GM19395 (cell line): ENCODE results near the gene ALDH3B1.
"Not testable (repeated sequence)": the region's sequence is repeated elsewhere in the genome, so short reads cannot be mapped to it uniquely, and the experiment has no call there.

Experiments
- ATAC-seq: cut with Tn5 transposase; IDR thresholded peaks from one replicate; pipeline ENCODE4 v1.9.1; 2021; ENCODE audit warnings: mild to moderate bottlenecking, moderate library complexity; ENCODE audit not compliant: unreplicated experiment

ALDH3B1 gene

GRCh38 chr11:68010090-68011041, at the start of gene ALDH3B1:
Gene ALDH3B1, plus strand, starts transcription at chr11:68010327. Its CDS starts 4,971 bp downstream, at chr11:68015298.
- no peak for ATAC-seq

- ATAC-seq, result not testable (repeated sequence)
These were observed 46.9 kb upstream of the ALDH3B1 start for GRCh38 chr11:67963217-67963616.

GRCh38 chr11:67963879-67964278, 46.2 kb upstream of the ALDH3B1 start:
- ATAC-seq, result not testable (repeated sequence)

DNA sequence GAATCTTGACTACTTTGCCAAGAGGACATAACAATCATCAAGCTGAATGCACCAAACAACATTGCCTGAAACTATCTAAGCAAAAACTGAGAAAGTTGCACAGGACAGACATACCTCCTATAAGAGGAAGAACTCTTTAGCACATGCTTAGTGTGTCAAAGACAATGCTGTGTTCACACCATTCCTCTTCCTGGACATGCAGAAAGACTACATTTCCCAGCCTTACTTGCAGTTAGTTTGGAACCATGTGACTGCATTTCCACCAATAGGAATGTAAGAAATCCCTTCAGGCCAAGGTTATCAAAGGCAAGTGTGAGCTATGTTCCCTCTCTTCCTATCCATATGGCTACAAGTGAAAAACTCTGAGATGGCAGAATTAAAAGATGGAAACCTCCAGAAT, 45.4 kb upstream of the ALDH3B1 start:
- ATAC-seq, result not testable (repeated sequence)

DNA sequence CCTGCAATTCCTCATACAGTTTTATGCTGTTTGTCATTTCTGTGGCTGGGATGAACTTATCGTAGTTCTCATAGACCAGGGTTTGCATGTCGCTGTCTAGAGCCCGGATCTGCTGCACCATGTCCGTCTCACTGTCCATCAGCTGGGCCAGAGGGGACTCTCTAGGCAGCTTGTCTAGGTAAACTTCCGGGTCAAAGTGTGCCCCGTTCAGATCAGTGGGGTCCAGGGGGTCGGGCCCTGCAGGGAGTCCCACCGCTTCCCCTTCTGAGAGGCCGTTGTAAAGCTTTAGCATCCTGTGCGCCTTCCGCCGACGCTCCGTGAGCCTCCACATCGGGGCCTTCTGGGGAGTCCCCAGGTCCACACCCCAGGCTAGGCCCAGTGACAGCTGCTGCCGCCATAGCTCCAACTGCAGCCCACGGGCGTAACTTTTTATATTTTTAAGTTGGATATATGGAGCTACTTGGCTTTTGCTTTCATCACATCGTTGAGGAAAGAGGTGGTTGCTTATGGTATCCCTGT, 44.2 kb upstream of the ALDH3B1 start:
- ATAC-seq, result not testable (repeated sequence)

GRCh38 chr11:67974746-67975145, 35.4 kb upstream of the ALDH3B1 start:
- not testable (repeated sequence) for ATAC-seq

- not testable (repeated sequence) for ATAC-seq
These were observed 31.2 kb upstream of the ALDH3B1 start for GRCh38 chr11:67978766-67979418.

- not testable (repeated sequence) for ATAC-seq
These were observed 28.9 kb upstream of the ALDH3B1 start for GRCh38 chr11:67981226-67981625.

DNA sequence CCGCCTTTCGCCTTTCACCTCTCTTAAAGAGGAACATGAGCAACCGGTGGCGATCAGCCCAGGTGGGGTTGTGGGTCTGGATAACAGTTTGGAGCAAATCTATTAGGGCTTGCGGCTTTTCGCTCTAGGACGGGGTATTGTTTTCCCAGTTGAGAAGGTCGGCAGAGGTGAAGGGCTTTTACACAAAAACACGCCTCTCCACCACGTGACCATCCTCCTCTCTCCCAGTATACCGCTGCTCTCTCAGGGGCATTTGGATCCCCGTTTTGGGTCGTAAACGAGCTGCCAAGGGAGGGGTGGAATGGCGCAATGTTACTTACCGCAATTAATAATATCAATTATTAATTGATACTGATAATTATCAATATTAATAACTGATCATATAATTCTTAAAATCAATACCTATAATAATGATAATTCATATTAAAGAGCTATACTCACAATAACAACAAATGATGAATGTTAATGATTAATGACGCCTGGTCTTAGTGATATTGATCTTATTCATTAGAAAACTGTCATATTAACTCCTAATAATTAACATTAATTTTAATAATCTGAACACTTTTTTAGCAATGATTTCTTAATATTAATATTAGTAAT, 27.8 kb upstream of the ALDH3B1 start:
- ATAC-seq, result not testable (repeated sequence)

GRCh38 chr11:67983951-67984350, 26.2 kb upstream of the ALDH3B1 start:
- ATAC-seq, result no peak

GRCh38 chr11:67985302-67985701, 24.8 kb upstream of the ALDH3B1 start:
- ATAC-seq, result not testable (repeated sequence)

GRCh38 chr11:67990546-67991346, 19.4 kb upstream of the ALDH3B1 start:
- not testable (repeated sequence) for ATAC-seq

DNA sequence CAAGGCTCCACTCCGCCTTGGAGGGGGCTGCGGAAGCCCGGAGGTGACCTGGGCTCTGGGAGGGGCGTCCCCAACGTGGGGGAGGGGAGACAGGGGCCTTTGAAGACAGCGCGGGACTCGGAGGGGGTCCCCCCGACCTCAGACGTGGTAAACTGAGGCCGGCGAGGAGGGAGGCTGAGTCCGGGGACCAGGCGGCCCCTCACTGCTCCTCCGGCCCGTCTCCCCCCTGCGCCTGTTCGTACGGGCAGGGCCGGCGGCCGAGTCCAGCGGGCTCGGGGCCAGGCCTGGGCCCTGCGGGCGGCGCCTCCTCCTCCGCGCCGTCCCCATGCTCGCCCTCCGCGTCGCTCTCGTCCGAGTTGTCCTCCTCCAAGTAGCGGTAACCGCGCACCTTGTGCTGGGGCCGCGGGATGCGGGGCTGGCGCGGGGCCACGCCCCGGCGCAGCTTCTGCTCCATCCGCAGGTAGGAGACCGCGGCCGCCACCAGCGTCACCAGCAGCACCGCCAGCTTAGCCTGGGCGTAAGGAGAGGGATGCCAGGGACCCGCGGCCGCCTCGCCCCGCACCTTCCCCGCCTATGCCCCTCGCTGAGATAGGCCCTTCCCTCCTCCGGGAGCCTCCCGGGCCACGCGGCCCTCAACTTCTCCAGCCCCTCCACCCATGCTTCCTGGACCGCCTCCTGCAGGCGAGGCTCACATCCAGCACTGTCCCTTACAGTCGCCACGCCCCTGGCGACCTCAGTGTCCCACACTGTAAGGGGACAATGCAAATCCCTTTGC, 18.6 kb upstream of the ALDH3B1 start:
- not testable (repeated sequence) for ATAC-seq

DNA sequence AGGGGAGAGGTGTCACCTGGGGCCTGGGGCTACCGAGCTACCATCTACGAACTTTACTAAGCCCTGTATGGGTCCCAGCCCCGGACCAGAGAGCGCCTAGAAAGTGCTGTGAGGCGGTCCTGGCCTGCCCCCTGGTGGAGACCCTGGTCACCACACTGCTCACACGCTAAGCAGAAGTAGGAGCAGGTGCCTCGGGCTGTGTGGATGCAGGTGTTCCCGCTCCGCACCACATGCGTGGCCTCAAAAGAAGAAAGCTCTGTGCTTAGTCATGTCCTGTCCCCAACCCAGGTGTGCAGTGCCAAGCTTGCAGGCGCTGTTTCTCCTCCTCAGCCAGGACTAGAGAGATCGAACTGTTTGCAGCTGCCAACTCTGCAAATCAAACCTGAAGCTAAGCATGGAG, 16.3 kb upstream of the ALDH3B1 start:
- not testable (repeated sequence) for ATAC-seq

- not testable (repeated sequence) for ATAC-seq
These were observed 15.7 kb upstream of the ALDH3B1 start for GRCh38 chr11:67994387-67994786.

- not testable (repeated sequence) for ATAC-seq
These were observed 15.0 kb upstream of the ALDH3B1 start for GRCh38 chr11:67995129-67995528.

DNA sequence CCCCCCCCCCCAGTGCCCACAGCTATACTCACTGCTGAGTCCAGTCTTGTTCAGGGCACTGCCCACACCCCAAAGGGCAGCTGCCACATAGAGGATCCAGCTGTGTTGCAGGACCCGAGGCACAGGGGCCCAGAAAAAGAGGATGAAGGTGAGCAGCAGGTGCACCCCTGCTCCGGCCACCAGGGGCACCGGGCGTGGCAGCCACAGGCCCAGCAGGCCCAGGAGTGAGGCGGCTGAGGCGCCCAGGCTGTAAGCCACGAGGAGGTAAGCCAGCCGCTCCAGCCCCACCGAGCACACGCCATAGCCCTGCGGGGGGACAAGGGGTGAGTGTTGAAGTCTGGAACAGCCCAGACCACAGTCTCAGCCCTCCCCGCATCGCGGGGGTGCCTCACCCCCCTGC, 14.5 kb upstream of the ALDH3B1 start:
- not testable (repeated sequence) for ATAC-seq

DNA sequence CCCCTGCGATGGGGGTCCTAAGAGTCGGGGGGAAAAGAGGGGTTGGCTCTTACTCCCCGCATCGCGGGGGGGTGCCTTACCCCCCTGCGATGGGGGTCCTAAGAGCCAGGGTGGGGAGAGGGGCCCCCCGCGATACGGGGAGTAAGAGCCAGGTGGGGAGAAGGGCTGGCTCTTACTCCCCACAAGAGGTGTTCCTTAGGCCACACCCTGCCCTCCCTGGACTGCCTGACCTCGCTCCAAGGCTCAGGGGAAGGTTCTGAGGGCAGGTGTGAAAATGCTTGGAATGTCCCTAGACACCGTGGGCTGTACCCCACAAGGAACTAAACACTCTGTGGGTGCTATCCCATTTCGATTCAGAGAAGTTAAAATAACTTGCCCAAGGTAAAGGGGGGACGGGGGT, 14.1 kb upstream of the ALDH3B1 start:
- no peak for ATAC-seq

- no peak for ATAC-seq
These were observed 13.3 kb upstream of the ALDH3B1 start for GRCh38 chr11:67996622-67997474.
